HG02798 (cell line): ENCODE results near the gene INAFM2.

Experiments used
- ATAC-seq: cut with Tn5 transposase; IDR thresholded peaks from one replicate; pipeline ENCODE4 v1.9.1; 2021; ENCODE audit warnings: mild to moderate bottlenecking; ENCODE audit not compliant: unreplicated experiment, poor library complexity

The INAFM2 gene

DNA sequence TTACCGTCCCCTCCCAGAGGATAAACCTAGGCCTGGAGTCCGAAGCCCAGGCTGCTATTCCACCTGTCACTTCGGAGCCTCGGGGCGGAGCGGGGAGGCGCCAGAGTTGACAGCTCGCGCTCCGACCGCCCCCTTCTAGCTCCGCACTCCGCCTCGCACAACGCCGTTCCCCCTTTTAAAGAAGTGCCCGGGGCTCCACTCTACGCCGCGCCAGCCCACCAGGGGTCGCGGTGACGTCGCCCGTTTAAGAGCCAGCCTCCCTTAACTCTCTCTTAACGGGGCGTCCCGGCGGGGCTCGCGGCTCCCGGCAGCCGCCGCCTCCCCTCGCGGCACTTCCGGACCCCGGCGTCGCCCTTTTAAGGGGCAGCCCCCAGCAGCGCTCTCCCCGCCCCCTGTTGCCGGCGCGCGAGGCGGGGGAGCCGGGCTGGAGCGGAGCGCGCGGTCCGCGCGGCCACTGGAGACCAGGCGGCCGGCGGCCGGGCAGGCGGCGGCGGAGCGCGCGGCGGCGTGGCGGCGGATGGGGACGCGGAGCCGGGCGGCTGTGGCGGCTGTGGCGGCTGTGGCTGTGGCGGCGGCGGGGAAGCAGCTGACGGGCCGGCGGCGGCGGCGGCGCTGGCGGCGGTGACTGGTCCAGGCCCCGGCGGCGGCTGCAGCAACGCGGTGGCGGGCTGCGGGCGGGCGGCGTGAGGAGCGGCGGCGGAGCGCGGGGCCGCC is at the start of gene INAFM2:
TSS of gene INAFM2 (plus strand) at position 454 of the 714 bp plus-strand sequence. CDS start 364 bp downstream, outside the sequence.
- ATAC-seq: peak; percentile 89

DNA sequence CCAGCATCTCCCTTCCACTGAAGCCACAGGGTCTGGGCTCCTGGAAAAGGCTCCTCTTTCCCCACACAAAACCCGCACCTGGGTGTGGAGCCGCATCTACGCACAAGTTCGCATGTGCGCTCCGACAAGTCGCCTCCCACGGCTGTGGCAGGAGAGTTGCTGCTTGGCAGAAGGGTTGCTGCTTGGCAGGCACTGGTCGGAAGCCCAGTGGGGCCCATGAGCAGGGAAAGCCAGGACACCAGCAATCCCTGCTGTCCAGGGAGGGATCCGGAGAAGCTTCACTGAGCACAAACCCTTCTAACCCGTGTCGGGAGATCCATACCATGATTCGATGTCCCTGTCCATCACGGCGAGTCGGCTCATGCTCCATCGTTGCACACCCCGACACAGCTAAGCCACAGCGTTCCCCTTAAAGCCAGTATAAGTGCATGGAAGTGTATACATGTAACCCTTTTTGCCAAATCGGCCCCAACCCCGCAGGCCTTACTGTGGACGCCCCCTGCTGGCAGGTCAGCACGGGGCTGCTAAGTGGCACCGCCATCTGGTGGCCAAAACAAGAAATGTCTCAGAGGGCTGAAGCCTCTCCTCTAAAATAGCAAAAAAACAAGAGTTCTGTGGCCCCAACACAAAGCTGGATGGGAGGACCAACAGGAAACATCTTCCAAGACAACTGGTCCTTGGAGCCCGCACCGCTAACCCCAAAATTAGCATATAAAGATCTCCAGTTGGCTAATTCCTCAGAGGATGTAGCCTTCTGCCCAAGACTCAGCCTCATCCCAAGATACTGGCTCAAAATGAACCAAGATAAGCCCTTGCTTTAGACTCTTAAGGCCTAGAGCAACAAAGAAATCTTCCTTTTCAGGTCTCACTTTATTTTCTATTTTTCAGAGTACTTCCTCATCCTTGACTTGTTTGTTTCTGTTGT is 48.9 kb upstream of the INAFM2 start:
- peak; percentile 51 for ATAC-seq

DNA sequence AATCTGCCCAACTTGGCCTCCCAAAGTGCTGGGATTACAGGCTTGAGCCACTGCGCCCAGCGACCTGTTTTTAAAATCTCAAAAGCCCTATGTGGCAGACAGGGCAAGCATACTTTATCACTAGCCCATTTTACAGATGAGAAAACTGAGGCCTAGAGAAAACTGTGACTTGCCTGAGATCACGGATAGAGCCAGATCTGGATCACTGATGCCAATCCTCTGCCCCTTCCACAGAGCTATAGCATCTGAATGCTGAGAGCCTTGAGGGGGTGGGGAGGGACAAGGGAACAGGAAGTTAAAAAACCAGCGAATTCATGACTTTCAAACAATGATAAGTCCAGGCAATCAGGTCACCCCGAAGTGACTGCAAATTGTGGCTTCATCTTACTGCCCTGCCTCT is 48.0 kb upstream of the INAFM2 start:
- no peak for ATAC-seq

- ATAC-seq: no peak
These were observed 47.5 kb upstream of the INAFM2 start for GRCh38 chr15:40275954-40276353.

GRCh38 chr15:40276927-40277326 is 46.6 kb upstream of the INAFM2 start:
- no peak for ATAC-seq

DNA sequence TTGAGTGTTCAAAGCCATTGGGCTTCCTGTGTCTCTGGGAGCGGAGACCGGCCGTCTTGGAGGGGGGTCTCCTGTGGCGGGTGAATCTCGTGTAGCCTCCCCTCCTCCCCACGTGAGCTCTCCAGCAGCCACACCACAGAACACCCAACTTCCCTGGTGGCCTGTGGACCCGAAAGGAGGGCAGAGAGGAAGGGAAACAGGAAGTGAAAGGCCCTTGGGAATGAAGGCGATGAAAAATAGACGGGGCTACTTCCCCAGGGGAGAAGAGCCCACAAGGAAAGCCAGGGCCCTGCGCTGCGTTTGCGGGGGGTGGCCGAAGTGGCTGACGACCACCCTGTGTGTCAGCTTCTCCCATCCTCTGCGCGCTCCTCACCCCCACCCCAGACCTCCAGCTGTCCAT is 46.0 kb upstream of the INAFM2 start:
- ATAC-seq: no peak

GRCh38 chr15:40278026-40278425 is 45.5 kb upstream of the INAFM2 start:
- ATAC-seq: no peak

- ATAC-seq: peak; percentile 35
These were observed 43.9 kb upstream of the INAFM2 start for GRCh38 chr15:40279437-40280141.

- ATAC-seq: no peak
These were observed 43.0 kb upstream of the INAFM2 start for GRCh38 chr15:40280260-40281056.

DNA sequence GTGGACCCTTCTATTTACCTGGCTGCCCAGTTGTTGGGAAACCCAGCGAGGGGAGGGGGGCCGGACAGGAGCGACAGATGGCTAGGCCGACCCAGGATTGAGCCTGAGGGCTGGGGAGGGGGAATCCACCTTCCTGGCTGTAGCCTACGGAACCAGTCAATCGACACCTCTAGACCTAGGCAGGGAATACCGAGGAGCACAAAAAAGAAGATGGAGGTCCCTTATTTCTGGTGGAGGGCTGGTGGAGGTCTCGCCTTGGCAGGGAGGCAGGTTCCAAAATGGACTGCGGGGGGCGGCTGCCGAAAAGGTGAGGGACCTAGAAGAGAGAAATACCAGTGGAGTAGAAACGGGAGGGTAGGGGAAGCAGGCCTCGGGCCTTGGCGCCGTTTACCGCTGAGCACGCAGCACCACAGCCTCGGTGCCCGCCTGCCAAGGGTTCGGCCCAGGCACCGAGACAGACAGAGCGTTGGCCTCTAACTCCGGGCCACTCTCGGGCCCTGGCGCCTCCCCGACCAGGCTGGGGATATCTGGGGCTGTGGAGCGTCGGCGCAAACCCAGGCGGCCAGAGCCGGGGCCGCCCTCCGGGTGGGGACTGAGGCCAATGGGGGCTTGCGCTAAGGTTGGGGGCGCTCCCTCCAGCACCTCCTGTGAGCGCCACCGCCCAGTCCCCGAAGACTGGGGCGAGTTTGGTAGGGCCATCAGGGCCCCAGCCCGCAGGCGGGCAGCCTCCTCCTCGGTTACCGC is 42.3 kb upstream of the INAFM2 start:
- no peak for ATAC-seq

GRCh38 chr15:40281801-40282146 is 41.7 kb upstream of the INAFM2 start:
- no peak for ATAC-seq

- no peak for ATAC-seq
These were observed 41.2 kb upstream of the INAFM2 start for GRCh38 chr15:40282147-40282868.

- ATAC-seq: no peak
These were observed 40.5 kb upstream of the INAFM2 start, which contains the start of gene ANKRD63 for GRCh38 chr15:40282869-40283614. Gene ANKRD63, minus strand, starts transcription at chr15:40283064. Its CDS starts 478 bp downstream, at chr15:40282586.

DNA sequence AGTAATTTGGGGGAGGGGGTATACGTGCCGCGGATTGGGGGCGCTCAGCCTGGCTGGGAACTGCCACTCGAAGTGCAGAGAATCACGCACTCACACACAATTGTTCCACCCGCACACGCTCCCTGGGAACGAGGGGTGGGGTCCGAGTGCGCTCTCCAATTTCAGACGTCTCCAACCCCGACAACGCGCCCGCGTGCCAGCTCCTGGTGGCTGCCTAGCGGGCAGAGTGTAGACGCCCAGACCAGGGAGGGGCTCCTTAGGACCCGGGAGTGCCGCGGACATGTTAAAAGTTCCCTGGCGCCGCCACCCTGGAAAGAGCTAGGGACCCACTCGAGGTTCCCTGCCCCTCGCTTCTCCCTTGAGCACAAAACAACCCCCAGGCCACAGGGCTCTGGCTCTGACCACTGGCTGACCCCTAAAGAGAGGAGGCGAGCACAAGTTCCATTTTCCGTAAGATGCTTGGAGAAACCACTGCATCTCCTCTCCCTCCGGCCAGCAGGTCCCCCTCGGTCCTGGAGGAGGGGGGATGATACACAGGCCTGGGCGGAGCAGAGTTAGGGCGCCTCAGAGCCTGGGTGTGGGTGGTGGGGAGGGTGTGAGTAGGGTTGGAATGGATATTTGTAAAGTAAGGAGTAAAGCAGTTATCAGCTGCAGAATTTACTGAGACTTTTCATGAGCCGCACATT is 39.7 kb upstream of the INAFM2 start:
- no peak for ATAC-seq

GRCh38 chr15:40285151-40285550 is 38.3 kb upstream of the INAFM2 start:
- no peak for ATAC-seq

DNA sequence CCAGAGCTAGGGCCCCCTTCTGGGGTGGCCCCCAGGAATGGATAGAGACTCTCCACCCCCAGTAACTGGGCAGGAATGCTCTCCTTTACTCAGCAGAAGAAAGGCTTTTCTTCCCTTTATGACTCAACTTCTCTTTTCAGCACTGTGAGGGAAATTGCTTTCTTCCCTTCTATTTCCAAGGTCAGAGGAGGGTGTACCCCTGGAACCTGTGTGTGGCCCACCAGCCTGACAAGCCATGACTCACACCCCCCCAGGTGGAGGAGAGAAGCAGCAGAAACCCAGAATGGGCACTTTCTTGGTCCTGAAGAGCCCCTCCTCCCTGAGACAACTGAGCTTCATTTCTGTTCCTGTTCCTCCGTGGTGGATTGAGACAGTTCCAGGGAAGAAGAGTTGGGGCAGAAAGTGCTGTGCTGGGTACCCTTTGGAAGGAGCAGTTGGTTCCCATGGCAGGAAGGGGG is 37.9 kb upstream of the INAFM2 start:
- no peak for ATAC-seq

GRCh38 chr15:40286061-40286532 is 37.4 kb upstream of the INAFM2 start:
- ATAC-seq: no peak
